Stimulated activated CD8-positive, alpha-beta memory T cell treated with anti-CD3 and anti-CD28 coated beads, Interleukin-12 subunit alpha, Interleukin-12 subunit beta, amount 100 ng/mL, for 24 hours (primary cell): ENCODE measurements around the gene STRN4.
A peak's percentile ranks its signal among the peaks of the same experiment; 100 is the strongest.
"Not testable (repeated sequence)": the region's sequence is repeated elsewhere in the genome, so short reads cannot be mapped to it uniquely, and the experiment has no call there.

Experiments used
- DNase-seq: peaks from one replicate; pipeline ENCODE4 v3.0.0-alpha.2; 2020; ENCODE audit errors: extremely low read depth

The STRN4 gene

GRCh38 chr19:46714444-46715106 is 31.7 kb downstream of the STRN4 start:
- DNase-seq: peak; percentile 30

GRCh38 chr19:46713781-46714443 is 32.3 kb downstream of the STRN4 start:
- peak; percentile 31 for DNase-seq

DNA sequence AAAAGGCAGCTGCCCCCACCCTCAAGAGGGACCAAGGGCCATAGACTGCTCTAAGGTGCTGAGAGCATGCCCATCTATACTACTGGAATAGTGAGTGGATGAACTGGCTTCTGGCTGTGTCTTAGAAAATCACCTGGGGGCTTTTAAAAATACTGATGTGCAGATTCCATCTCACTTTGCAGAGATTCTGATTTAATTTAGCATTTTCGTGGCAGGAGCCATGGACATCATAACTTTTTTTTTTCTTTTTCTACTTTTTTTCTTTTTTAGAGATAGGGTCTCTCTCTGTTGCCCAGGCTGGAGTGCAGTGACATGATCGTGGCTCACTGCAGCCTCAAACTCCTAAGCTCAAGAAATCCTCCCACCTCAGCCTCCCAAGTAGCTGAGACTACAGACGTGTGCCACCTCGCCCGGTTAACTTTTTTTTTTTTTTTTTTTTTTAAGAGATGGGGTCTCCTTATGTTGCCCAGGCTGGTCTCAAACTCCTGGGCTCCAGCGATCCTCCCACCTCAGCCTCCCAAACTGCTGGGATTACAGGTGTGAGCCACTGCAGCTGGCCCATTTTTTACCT is 33.4 kb downstream of the STRN4 start:
- not testable (repeated sequence) for DNase-seq

GRCh38 chr19:46710687-46711086 is 35.6 kb downstream of the STRN4 start:
- no peak for DNase-seq

- peak; percentile 60 for DNase-seq
Observed at GRCh38 chr19:46704379-46705076, 41.7 kb downstream of the STRN4 start.

DNA sequence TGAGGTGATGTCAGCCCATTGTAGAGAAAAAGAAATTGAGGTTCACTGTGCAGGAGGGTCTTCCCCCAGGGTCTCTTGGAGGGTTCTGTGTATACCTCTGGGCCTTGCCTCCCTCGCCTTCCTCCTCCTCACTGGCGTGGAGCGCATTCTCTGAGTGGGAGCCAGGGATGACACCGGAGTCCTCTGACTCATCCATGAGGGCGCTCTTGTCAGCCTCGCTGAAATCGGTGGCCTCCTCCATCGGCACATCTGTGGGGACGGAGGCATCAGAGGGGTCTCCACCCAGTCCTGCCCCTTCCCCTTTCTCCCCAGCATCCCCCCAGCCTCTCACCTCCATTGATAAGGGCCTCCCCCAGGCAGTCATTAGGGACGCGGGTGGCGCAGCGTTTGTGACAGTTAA is 45.5 kb downstream of the STRN4 start:
- DNase-seq: no peak

DNA sequence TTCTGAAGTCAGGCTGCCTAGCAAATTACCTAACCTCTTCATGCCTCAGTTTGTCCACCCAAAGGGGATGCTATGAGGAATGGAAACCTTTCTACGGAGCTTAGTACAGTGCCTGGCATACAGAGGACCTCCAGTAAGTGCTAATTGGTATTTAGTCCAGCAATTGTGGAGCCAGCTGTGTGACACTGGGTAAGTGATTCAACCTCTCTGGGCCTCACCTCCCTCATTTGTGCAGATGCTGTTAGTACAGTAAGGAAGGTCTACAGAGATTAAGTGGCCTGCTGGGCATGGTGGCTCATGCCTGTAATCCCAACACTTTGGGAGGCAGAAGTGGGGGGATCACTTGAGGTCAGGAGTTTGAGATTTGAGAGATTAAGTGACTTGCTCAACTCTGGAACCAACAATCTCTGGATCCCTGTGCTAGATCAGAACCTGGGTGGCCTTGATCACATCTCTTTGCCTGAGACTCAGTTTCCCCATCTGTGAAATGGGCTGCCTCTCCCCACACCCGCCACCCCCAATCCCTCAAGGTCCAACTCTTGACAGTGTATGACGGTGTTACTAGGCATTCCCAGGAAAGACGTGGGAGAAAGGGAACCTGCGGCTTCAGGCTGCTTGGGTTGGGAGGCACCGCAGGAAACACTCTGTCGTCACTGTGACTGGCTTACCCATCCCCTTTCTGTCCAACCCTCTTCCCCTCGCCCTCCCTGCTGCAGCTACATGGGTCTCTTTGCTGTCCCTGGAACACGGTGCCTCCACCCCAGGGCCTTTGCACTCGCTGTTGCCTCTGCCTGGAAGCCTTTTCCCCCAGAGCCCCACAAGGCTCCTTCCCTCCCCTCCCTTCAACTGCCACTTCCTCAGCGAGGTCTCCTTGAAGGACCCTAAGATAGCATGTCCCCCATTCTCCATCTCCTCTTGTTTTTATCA is 47.6 kb downstream of the STRN4 start:
- DNase-seq: no peak

DNA sequence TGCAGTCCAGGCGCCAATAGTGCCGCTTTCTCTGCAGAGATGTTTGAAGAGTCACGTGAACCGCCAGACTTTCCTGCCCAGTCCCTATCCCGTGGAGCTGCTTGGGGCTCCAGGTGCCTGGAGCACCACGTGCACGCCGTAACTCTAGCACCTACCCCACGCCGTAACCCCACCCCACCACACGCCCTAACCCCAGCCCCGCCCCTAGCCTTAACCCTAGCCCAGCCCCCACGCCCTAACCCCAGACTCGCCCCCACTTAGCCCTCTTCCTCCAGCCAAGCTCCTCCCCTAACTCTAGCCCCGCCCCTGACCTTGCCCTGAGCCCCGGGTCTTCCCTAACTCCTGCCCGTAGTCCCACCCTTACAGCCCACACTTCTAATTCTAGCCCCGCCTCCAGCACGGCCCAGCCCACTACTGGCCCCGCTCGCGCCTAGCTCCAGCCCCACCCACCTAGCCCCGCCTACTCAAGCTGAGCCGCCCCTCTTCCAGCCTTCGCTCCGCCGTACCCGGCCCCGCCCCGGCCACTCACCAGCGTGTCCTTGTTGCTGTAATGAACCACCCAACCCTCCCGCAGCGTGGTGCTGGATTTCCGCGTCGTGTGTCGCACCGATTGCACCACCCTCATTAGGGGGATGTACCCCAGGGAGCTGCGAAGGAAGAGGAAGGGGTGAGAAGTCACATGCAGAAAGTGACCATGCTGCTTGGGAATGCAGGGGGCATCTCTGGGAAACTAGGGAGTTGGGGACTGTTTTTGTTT is 48.9 kb downstream of the STRN4 start:
- no peak for DNase-seq

DNA sequence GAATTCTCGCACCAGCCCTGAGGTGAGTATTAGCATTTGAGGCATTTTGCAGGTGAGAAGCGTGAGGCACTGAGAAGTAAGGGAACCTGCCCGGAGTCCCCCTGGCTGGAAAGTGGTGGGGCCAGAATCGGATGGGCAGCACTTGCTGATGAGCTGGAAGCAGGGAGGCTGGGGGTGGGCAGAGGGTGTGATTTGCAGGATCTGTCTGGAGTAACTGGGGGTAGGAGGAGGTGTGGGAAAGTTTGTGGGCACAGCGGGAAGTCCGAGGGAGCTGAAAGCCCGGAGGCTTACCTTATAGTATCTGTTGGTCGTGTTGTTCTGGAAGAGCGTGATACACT is 49.4 kb downstream of the STRN4 start:
- DNase-seq: no peak

DNA sequence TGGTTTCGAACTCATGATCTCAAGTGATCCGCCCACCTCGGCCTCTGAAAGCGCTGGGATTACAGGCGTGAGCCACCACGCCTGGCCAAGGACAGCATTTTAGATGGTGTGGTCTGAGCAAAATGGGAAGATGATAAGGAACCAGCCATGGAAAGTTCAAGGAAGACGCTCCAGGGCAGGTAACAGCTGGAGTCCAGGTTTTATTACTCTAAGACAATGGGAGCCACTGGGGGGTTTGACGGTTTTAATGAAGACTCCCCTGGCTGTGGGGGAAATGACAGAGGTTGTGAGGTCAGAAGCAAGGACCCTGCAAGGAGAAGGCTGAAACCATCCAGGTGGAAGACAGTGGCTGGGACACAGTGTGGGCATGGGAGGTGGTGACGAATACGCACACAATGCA is 50.2 kb downstream of the STRN4 start:
- no peak for DNase-seq

- DNase-seq: no peak
Observed at GRCh38 chr19:46693760-46694159, 52.5 kb downstream of the STRN4 start.

GRCh38 chr19:46692918-46693722 is 53.1 kb downstream of the STRN4 start:
- DNase-seq: no peak

- no peak for DNase-seq
Observed at GRCh38 chr19:46691948-46692347, 54.3 kb downstream of the STRN4 start.

DNA sequence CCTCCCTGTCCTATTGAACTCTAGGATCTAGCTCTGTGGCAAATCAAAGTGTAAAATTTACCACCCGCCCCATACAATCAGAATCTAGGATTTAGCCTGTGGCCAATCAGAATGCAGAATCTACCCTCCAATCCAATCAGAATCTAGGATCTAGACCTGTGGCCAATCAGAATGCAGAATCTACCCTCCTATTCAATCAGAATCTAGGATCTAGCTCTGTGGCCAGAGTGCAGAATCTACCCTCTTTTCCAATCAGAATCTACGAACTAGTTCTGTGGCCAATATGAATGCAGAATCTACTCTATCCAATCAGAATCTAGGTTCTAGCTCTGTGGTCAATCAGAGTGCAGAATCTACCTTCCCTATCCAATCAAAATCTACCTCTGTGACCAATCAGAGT is 55.1 kb downstream of the STRN4 start:
- no peak for DNase-seq

DNA sequence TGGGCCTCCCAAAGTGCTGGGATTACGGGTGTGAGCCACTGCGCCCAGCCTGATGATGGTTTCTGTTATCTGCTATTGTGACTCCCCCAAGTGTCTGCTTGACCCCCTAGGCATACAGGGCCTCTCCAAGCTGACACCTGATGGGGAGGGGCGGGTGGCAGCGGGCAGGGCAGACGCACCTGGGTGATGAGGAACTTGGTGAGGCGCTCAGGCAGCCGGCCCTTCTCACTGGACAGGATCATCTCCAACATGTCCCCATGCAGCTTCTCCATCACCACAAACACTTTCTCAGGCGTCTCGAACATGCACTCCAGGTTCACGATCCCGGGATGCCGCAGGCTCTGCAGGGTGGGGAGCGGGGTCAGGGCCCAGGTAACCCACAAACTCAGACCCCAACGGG is 56.9 kb downstream of the STRN4 start:
- DNase-seq: no peak

- DNase-seq: no peak
Observed at GRCh38 chr19:46687438-46688145, 58.7 kb downstream of the STRN4 start.

GRCh38 chr19:46685189-46685588 is 61.1 kb downstream of the STRN4 start:
- no peak for DNase-seq

- no peak for DNase-seq
Observed at GRCh38 chr19:46678110-46678732, 68.0 kb downstream of the STRN4 start.
